HepG2 (cell line): ENCODE measurements around the gene AHRR. TPM values are rescaled to one million over a fixed set of nuclear protein-coding genes. Genes with fewer than 3 reads are reported as not detected.

Source experiments
- AGO2 ChIP-seq: fragments of 200-400 bp; formaldehyde crosslinking; optimal IDR thresholded peaks from 2 replicates; pipeline ENCODE3; 2017; ENCODE audit warnings: mild to moderate bottlenecking, low read depth, low read length, moderate library complexity
- CENPT ChIP-seq: sonication (generic); formaldehyde crosslinking; IDR thresholded peaks from 2 replicates; pipeline ENCODE4 v1.8.0; 2022; ENCODE audit warnings: low read depth, mild to moderate bottlenecking, moderate library complexity, missing genetic modification reagents
- CTCF ChIP-seq: sonication (generic); formaldehyde crosslinking; IDR thresholded peaks from 2 replicates; pipeline ENCODE4 v1.5.0; 2020; ENCODE audit warnings: mild to moderate bottlenecking, missing genetic modification reagents, moderate library complexity
- EEA1 ChIP-seq: sonication (generic); formaldehyde crosslinking; IDR thresholded peaks from 2 replicates; pipeline ENCODE4 v1.5.1; 2020; ENCODE audit warnings: mild to moderate bottlenecking, missing genetic modification reagents, borderline replicate concordance
- ETV6 ChIP-seq: sonication (generic); formaldehyde crosslinking; conservative IDR thresholded peaks from 2 replicates; pipeline ENCODE4 v1.4.0; 2020; ENCODE audit warnings: missing genetic modification reagents
- GABPB1 ChIP-seq: IDR thresholded peaks from 2 replicates; pipeline ENCODE4 v1.6.1; 2016; ENCODE audit warnings: mild to moderate bottlenecking, missing genetic modification reagents, moderate library complexity, missing compliant biosample characterization
- KLF16 ChIP-seq, 2 experiments: sonication (generic) in 1 of 2; formaldehyde crosslinking in 1 of 2; IDR thresholded peaks; 2 replicates each; pipeline versions ENCODE4 v1.6.1 to v1.8.0; 2016 to 2023; ENCODE audit warnings: missing genetic modification reagents in 2 of 2, missing compliant biosample characterization in 1 of 2
- MAFF ChIP-seq: IDR thresholded peaks from 2 replicates; pipeline ENCODE4 v1.6.1; 2011; ENCODE audit warnings: low read depth, low read length, improper control_type of control experiment
- MTA1 ChIP-seq: sonication (generic); formaldehyde crosslinking; IDR thresholded peaks from 2 replicates; pipeline ENCODE4 v1.4.0; 2020; ENCODE audit warnings: missing genetic modification reagents, mild to moderate bottlenecking, borderline replicate concordance
- NRL ChIP-seq: sonication (generic); formaldehyde crosslinking; IDR thresholded peaks from 2 replicates; pipeline ENCODE4 v1.5.0; 2020; ENCODE audit warnings: missing genetic modification reagents, mild to moderate bottlenecking, moderate library complexity, borderline replicate concordance
- PCBP1 ChIP-seq: fragments of 200-400 bp; formaldehyde crosslinking; IDR thresholded peaks from 2 replicates; pipeline ENCODE4 v1.6.1; 2017; ENCODE audit warnings: mild to moderate bottlenecking, low read depth, low read length, borderline replicate concordance
- SALL1 ChIP-seq: sonication (generic); formaldehyde crosslinking; IDR thresholded peaks from 2 replicates; pipeline ENCODE4 v1.8.0; 2022; ENCODE audit warnings: mild to moderate bottlenecking, missing genetic modification reagents
- SOX5 ChIP-seq: IDR thresholded peaks from 2 replicates; pipeline ENCODE4 v1.6.1; 2016; ENCODE audit warnings: borderline replicate concordance
- SPEN ChIP-seq: sonication (generic); formaldehyde crosslinking; IDR thresholded peaks from 2 replicates; pipeline ENCODE4 v1.5.1; 2020; ENCODE audit warnings: low read depth, mild to moderate bottlenecking, missing genetic modification reagents
- STAG1 ChIP-seq: sonication (generic); formaldehyde crosslinking; IDR thresholded peaks from 2 replicates; pipeline ENCODE4 v1.4.0; 2020; ENCODE audit warnings: missing genetic modification reagents
- USF2 ChIP-seq, 2 experiments: sonication (generic) in 1 of 2; formaldehyde crosslinking in 1 of 2; IDR thresholded peaks; 2 replicates each; pipeline versions ENCODE4 v1.5.1 to v1.6.1; 2011 to 2020; ENCODE audit warnings: borderline replicate concordance in 1 of 2, low read depth in 1 of 2, low read length in 1 of 2, mild to moderate bottlenecking in 1 of 2, missing genetic modification reagents in 1 of 2, moderate library complexity in 1 of 2
- XRCC5 ChIP-seq: fragments of 200-400 bp; formaldehyde crosslinking; optimal IDR thresholded peaks from 2 replicates; pipeline ENCODE3; 2017; ENCODE audit warnings: mild to moderate bottlenecking, low read length
- ZFP36L1 ChIP-seq: sonication (generic); formaldehyde crosslinking; IDR thresholded peaks from 2 replicates; pipeline ENCODE4 v1.8.0; 2022; ENCODE audit warnings: mild to moderate bottlenecking, missing genetic modification reagents, moderate library complexity
- ZFX ChIP-seq: sonication (generic); formaldehyde crosslinking; IDR thresholded peaks from 2 replicates; pipeline ENCODE4 v1.4.0; 2020; ENCODE audit warnings: mild to moderate bottlenecking, low read depth, missing genetic modification reagents, moderate library complexity
- ZFY ChIP-seq: sonication (generic); formaldehyde crosslinking; IDR thresholded peaks from 2 replicates; pipeline ENCODE4 v1.4.0; 2020; ENCODE audit warnings: missing genetic modification reagents
- ZNF687 ChIP-seq: sonication (generic); formaldehyde crosslinking; IDR thresholded peaks from 2 replicates; pipeline ENCODE4 v1.5.1; 2020; ENCODE audit warnings: mild to moderate bottlenecking, missing genetic modification reagents, moderate library complexity
- polyA plus RNA-seq, 8 experiments: library from polyadenylated mRNA; depleted of rRNA in 3 of 8; stranded (reverse) in 7 of 8; unstranded in 1 of 8; fragments of >200 nt; fragmentation: Illumina TruSeq in 4 of 8; extraction: Trizol in 4 of 8; gene quantifications; 2 replicates each; pipeline versions ENCODE4 v1.2.1 to v1.2.3, GENCODE V29; 2011 to 2016; ENCODE audit warnings: low read depth in 4 of 8, missing spikeins in 1 of 8, mixed read lengths in 1 of 8; ENCODE audit not compliant: insufficient read depth in 1 of 8
- total RNA-seq, 5 experiments: library from RNA; depleted of rRNA; stranded (reverse); fragments of >200 nt; fragmentation: Illumina TruSeq; extraction: Trizol; gene quantifications; 2 replicates each; pipeline ENCODE4 v1.2.3, GENCODE V29; 2016; ENCODE audit warnings: low read depth in 1 of 5

Gene AHRR
- total and polyA plus RNA-seq, 2 of the 13 experiments (the other 11 are each of a cell fraction or from before 2014, with no cell fraction given), result 0.28 to 0.35 TPM

- TF ChIP-seq EEA1 (CRISPR knock-in tag) (0 out of 2 replicates have a peak, but pooled peaks have one; percentile 34), CTCF (CRISPR knock-in tag) (peak; percentile 93), SPEN (CRISPR knock-in tag) (0 out of 2 replicates have a peak, but pooled peaks have one; percentile 35), CENPT (CRISPR knock-in tag) (no peak), MTA1 (CRISPR knock-in tag) (peak; percentile 35; the same call in 1 of the 2 replicates), ZFP36L1 (CRISPR knock-in tag) (no peak), USF2 (IDR thresholded peaks at IDR 0.05; ENCODE audit: low read depth, low read length) (peak; percentile 12; the same call in 1 of the 2 replicates), USF2 (CRISPR knock-in tag; IDR thresholded peaks at IDR 0.05; ENCODE audit: borderline replicate concordance) (no peak), ETV6 (CRISPR knock-in tag) (no peak), STAG1 (CRISPR knock-in tag) (peak; percentile 86), GABPB1 (CRISPR knock-in tag) (peak; percentile 40; the same call in 1 of the 2 replicates), NRL (CRISPR knock-in tag) (0 out of 2 replicates have a peak, but pooled peaks have one; percentile 66), ZFX (CRISPR knock-in tag) (peak; percentile 28; the same call in 1 of the 2 replicates), PCBP1 (peak; percentile 80; the same call in 1 of the 2 replicates), XRCC5 (peak; percentile 66), ZNF687 (CRISPR knock-in tag) (peak; percentile 53), MAFF (no peak), AGO2 (peak; percentile 89), KLF16 (CRISPR knock-in tag; IDR thresholded peaks at IDR 0.05) (no peak), SOX5 (CRISPR knock-in tag) (no peak), SALL1 (CRISPR knock-in tag) (peak; percentile 27; the same call in 1 of the 2 replicates), ZFY (CRISPR knock-in tag) (peak; percentile 18; the same call in 1 of the 2 replicates)
These were observed 4.3 kb upstream of the AHRR start (continued) for GRCh38 chr5:317086-317811.
